Urinary bladder (tissue), 4 donors: ENCODE measurements around the gene C15orf40. TPM values are rescaled to one million over a fixed set of nuclear protein-coding genes. Genes with fewer than 3 reads are reported as not detected.

Source experiments
- DNase-seq: peaks from one replicate; pipeline ENCODE4 v3.0.0-alpha.2; 2015; ENCODE audit errors: extremely low spot score
- H3K27ac ChIP-seq: one replicate; pipeline ENCODE4 v1.5.1; 2013; ENCODE audit warnings: low read depth, mild to moderate bottlenecking, moderate library complexity
- H3K36me3 ChIP-seq: one replicate; pipeline ENCODE4 v1.6.1; 2013; ENCODE audit warnings: mild to moderate bottlenecking, moderate library complexity; ENCODE audit not compliant: insufficient read depth
- H3K4me1 ChIP-seq: one replicate; pipeline ENCODE4 v1.6.1; 2013; ENCODE audit warnings: mild to moderate bottlenecking, moderate library complexity; ENCODE audit not compliant: insufficient read depth
- H3K4me3 ChIP-seq: one replicate; pipeline ENCODE4 v1.5.1; 2013; ENCODE audit warnings: low read depth, low read length
- WGBS: extraction: QIAGEN DNeasy Blood & Tissue Kit; methylation state at CpG from one replicate; pipeline ENCODE4 v1.1.7; 2013; 5-methylcytosine and 5-hydroxymethylcytosine counted together
- polyA plus RNA-seq: library from polyadenylated mRNA; stranded (reverse); fragments of 200-250 nt; gene quantifications from one replicate; pipeline ENCODE4 v1.2.3, GENCODE V29; 2013
- total RNA-seq: library from RNA; depleted of rRNA; stranded (reverse); fragments of >200 nt; gene quantifications from one replicate; pipeline ENCODE4 v1.2.3, GENCODE V29; 2014
- donor health status: healthy with polysubstance abuse.
- donor health status: healthy.

The C15orf40 gene
- total and polyA plus RNA-seq, 2 donors = 15.7 to 17.2 TPM

- Histone ChIP-seq H3K36me3 (no peaks in the 10 kb centered on the region), H3K4me3 (no peak overlapping the region), H3K4me1 (no peaks in the 10 kb centered on the region), H3K27ac (no peak overlapping the region)
- 91% methylated on average over 5 of the region's 5 CpGs for WGBS
- no peak for DNase-seq
Measured at GRCh38 chr15:82978438-82978837, 33.0 kb downstream of the C15orf40 start.

- Histone ChIP-seq H3K27ac (no peak overlapping the region), H3K4me1 (no peaks in the 10 kb centered on the region), H3K4me3 (no peak overlapping the region), H3K36me3 (no peaks in the 10 kb centered on the region)
- no peak for DNase-seq
- 75% methylated on average over 1 of the region's 1 CpG for WGBS
Measured at GRCh38 chr15:82977076-82977475, 34.4 kb downstream of the C15orf40 start.

GRCh38 chr15:82972990-82973389, 38.4 kb downstream of the C15orf40 start:
- DNase-seq = no peak
- WGBS = 77% methylated on average over 1 of the region's 1 CpG
- H3K4me3 ChIP-seq = no peak overlapping the region
- no peak overlapping the region for H3K27ac ChIP-seq
- H3K36me3 ChIP-seq = no peaks in the 10 kb centered on the region
- no peaks in the 10 kb centered on the region for H3K4me1 ChIP-seq

- Histone ChIP-seq H3K27ac (no peak overlapping the region), H3K4me3 (no peak overlapping the region), H3K4me1 (no peaks in the 10 kb centered on the region), H3K36me3 (no peaks in the 10 kb centered on the region)
- 69% methylated on average over 2 of the region's 2 CpGs for WGBS
- DNase-seq = no peak
Measured at GRCh38 chr15:82971218-82971984, 40.0 kb downstream of the C15orf40 start.

- Histone ChIP-seq H3K27ac (no peak overlapping the region), H3K36me3 (no peaks in the 10 kb centered on the region), H3K4me3 (no peak overlapping the region), H3K4me1 (no peaks in the 10 kb centered on the region)
- no peak for DNase-seq
- WGBS = 64% methylated on average over 1 of the region's 1 CpG
Measured at GRCh38 chr15:82970696-82971095, 40.7 kb downstream of the C15orf40 start.

GRCh38 chr15:82970078-82970686, 41.3 kb downstream of the C15orf40 start:
- 29% methylated on average over 3 of the region's 3 CpGs for WGBS
- no peak overlapping the region for H3K4me3 ChIP-seq
- no peaks in the 10 kb centered on the region for H3K4me1 ChIP-seq
- no peak overlapping the region for H3K27ac ChIP-seq
- no peak for DNase-seq
- H3K36me3 ChIP-seq = no peaks in the 10 kb centered on the region

- H3K36me3 ChIP-seq = no peaks in the 10 kb centered on the region
- no peak overlapping the region for H3K4me3 ChIP-seq
- no peaks in the 10 kb centered on the region for H3K4me1 ChIP-seq
- no peak overlapping the region for H3K27ac ChIP-seq
- no peak for DNase-seq
- WGBS = 66% methylated on average over 7 of the region's 7 CpGs
Measured at GRCh38 chr15:82969353-82969752, 42.1 kb downstream of the C15orf40 start.

GRCh38 chr15:82968066-82968465, 43.4 kb downstream of the C15orf40 start:
- H3K27ac ChIP-seq = no peak overlapping the region
- DNase-seq = no peak
- no peak overlapping the region for H3K4me3 ChIP-seq
- WGBS = 89% methylated on average over 4 of the region's 4 CpGs
- no peaks in the 10 kb centered on the region for H3K4me1 ChIP-seq
- H3K36me3 ChIP-seq = no peaks in the 10 kb centered on the region

GRCh38 chr15:82966671-82967071, 44.8 kb downstream of the C15orf40 start:
- Histone ChIP-seq H3K4me3 (no peak overlapping the region), H3K4me1 (no peaks in the 10 kb centered on the region), H3K27ac (no peak overlapping the region), H3K36me3 (no peaks in the 10 kb centered on the region)
- DNase-seq = no peak
- 68% methylated on average over 4 of the region's 4 CpGs for WGBS

GRCh38 chr15:82964890-82965289, 46.5 kb downstream of the C15orf40 start:
- no peak for DNase-seq
- Histone ChIP-seq H3K4me3 (no peak overlapping the region), H3K27ac (no peak overlapping the region), H3K4me1 (no peaks in the 10 kb centered on the region), H3K36me3 (no peaks in the 10 kb centered on the region)
- 96% methylated on average over 5 of the region's 5 CpGs for WGBS

- H3K4me1 ChIP-seq = no peaks in the 10 kb centered on the region
- no peak overlapping the region for H3K27ac ChIP-seq
- DNase-seq = no peak
- no peaks in the 10 kb centered on the region for H3K36me3 ChIP-seq
- 78% methylated on average over 7 of the region's 7 CpGs for WGBS
- no peak overlapping the region for H3K4me3 ChIP-seq
Measured at GRCh38 chr15:82963471-82964341, 47.7 kb downstream of the C15orf40 start.

- H3K27ac ChIP-seq = no peak overlapping the region
- H3K4me3 ChIP-seq = no peak overlapping the region
- H3K4me1 ChIP-seq = no peaks in the 10 kb centered on the region
- DNase-seq = no peak
- 89% methylated on average over 3 of the region's 3 CpGs for WGBS
- H3K36me3 ChIP-seq = no peaks in the 10 kb centered on the region
Measured at GRCh38 chr15:82960766-82961165, 50.7 kb downstream of the C15orf40 start.

- WGBS = 95% methylated on average over 5 of the region's 5 CpGs
- H3K27ac ChIP-seq = no peak overlapping the region
Measured at GRCh38 chr15:82959423-82959822, 52.0 kb downstream of the C15orf40 start.

GRCh38 chr15:82958638-82959037, 52.8 kb downstream of the C15orf40 start:
- no peak for DNase-seq
- H3K36me3 ChIP-seq = no peaks in the 10 kb centered on the region
- no peak overlapping the region for H3K27ac ChIP-seq
- WGBS = 76% methylated on average over 1 of the region's 1 CpG
- H3K4me1 ChIP-seq = no peaks in the 10 kb centered on the region
- H3K4me3 ChIP-seq = no peak overlapping the region

More at GRCh38 chr15:82959423-82959822, 52.0 kb downstream of the C15orf40 start:
- no peak overlapping the region for H3K4me3 ChIP-seq
- no peaks in the 10 kb centered on the region for H3K4me1 ChIP-seq
- no peak for DNase-seq
- no peaks in the 10 kb centered on the region for H3K36me3 ChIP-seq
